GM12891 (cell line): Measurements from ENCODE around the gene IGFBP3.

Experiments used
- POLR2A ChIP-seq: IDR thresholded peaks from 2 replicates; pipeline ENCODE4 v1.6.1; 2011; ENCODE audit warnings: low read depth, low read length, control low read depth
- POLR2AphosphoS5 ChIP-seq: IDR thresholded peaks from 2 replicates; pipeline ENCODE4 v1.6.1; 2011; ENCODE audit warnings: low read depth, low read length, control low read depth
- TAF1 ChIP-seq: IDR thresholded peaks from 2 replicates; pipeline ENCODE4 v1.6.1; 2011; ENCODE audit warnings: low read depth, low read length, control low read depth

DNA sequence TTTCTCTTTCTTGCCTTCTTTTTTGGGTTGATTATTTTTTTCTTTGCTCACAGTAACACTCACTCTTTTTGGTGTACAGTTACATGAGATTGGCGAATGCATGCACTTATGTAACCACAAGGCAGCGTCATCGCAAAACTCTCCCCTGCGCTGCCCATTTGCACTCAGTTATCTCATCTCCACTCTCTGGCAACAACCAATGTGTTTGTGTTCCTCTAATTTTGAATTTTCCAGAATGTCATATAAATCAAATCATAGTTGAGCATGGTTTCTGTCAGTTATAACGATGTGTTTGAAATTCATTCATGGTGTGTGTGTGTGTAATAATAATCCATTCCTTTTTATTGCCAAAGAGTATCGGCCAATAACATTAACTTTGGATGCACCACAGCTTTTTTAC lies 23.0 kb upstream of the IGFBP3 start:
- TF ChIP-seq TAF1 (no peak), POLR2A (no peak), POLR2AphosphoS5 (no peak)
